HCT116 (cell line): ENCODE data around the gene TMEM169. TPM values are rescaled to one million over a fixed set of nuclear protein-coding genes. Genes with fewer than 3 reads are reported as not detected.

Experiments used
- ATAC-seq: fragments of 200-7000 bp; cut with Tn5 transposase; 2 replicates; pipeline ENCODE4 v1.9.1; 2020; ENCODE audit warnings: mild to moderate bottlenecking, moderate library complexity
- BruUV-seq: library from RNA; stranded (reverse); fragments of 400-500 nt; replicated peaks from 2 replicates; lab custom pipeline; 2021; lab: Mats Ljungman, UMichigan
- CTCF ChIA-PET: fragments of 300-600 bp; sonication (Branson Sonifier 250); formaldehyde crosslinking; loops from one replicate; lab custom pipeline; 2021; ENCODE audit warnings: antibody characterized with exemption; lab: Charles Lee
- POLR2A ChIA-PET: fragments of 300-600, 350-600 bp; sonication (Branson Sonifier 250); formaldehyde crosslinking; loops from one replicate; lab custom pipeline; 2021; ENCODE audit warnings: antibody characterized with exemption; lab: Charles Lee
- RAD21 ChIA-PET, 2 experiments: fragments of 300-600 bp; sonication (Branson Sonifier 250); formaldehyde crosslinking; loops; one replicate each; lab custom pipeline; 2023; ENCODE audit warnings: low total read pairs in 2 of 2; ENCODE audit not compliant: uncharacterized antibody in 2 of 2, unreplicated experiment in 2 of 2, low non-redundant PET in 1 of 2; lab: Charles Lee
- DNase-seq: peaks from one replicate; pipeline ENCODE4 v3.0.0-alpha.2; 2010; ENCODE audit warnings: low read depth, low spot score
- H2AFZ ChIP-seq: fragments of 200-600 bp; shearing (Covaris generic), sonication (generic); 2 replicates; pipeline ENCODE4 v1.6.1; 2017; ENCODE audit warnings: low read depth, mixed run types, mixed read lengths, antibody characterized with exemption, low read length; ENCODE audit not compliant: poor library complexity, severe bottlenecking
- H3K27ac ChIP-seq: 2 replicates; pipeline ENCODE4 v1.5.1; 2012; ENCODE audit warnings: low read depth, low read length
- H3K27me3 ChIP-seq: fragments of 200-600 bp; sonication (generic); 2 replicates; pipeline ENCODE4 v1.6.1; 2016; ENCODE audit warnings: mixed run types, low read length, mixed read lengths; ENCODE audit not compliant: insufficient read depth
- H3K36me3 ChIP-seq, 2 experiments: fragments of 200-500 bp in 1 of 2; fragments of 200-600 bp in 1 of 2; sonication (Bioruptor generic) in 1 of 2; sonication (generic) in 1 of 2; 2 replicates each; pipeline versions ENCODE4 v1.5.1 to v1.6.1; 2014 to 2016; ENCODE audit warnings: low read length in 2 of 2, inconsistent platforms in 1 of 2, mixed read lengths in 1 of 2, mixed run types in 1 of 2; ENCODE audit not compliant: insufficient read depth in 2 of 2, control insufficient read depth in 1 of 2
- H3K4me1 ChIP-seq, 2 experiments: fragments of 200-600 bp in 1 of 2; sonication (generic) in 1 of 2; 2 replicates each; pipeline versions ENCODE4 v1.5.1 to v1.6.1; 2012 to 2017; ENCODE audit warnings: low read length in 2 of 2, inconsistent platforms in 1 of 2, mild to moderate bottlenecking in 1 of 2, mixed read lengths in 1 of 2, mixed run types in 1 of 2, moderate library complexity in 1 of 2; ENCODE audit not compliant: insufficient read depth in 2 of 2, control insufficient read depth in 1 of 2
- H3K4me2 ChIP-seq: fragments of 200-600 bp; sonication (generic); 2 replicates; pipeline ENCODE4 v1.6.1; 2017; ENCODE audit warnings: mixed run types, low read length, mixed read lengths
- H3K4me3 ChIP-seq, 2 experiments: fragments of 200-600 bp in 1 of 2; sonication (generic) in 1 of 2; replicated peaks in 1 of 2; 2 replicates each; pipeline ENCODE4 v1.5.1; 2011 to 2016; ENCODE audit warnings: low read length in 2 of 2, control low read depth in 1 of 2, low read depth in 1 of 2, mild to moderate bottlenecking in 1 of 2, mixed read lengths in 1 of 2, mixed run types in 1 of 2
- H3K79me2 ChIP-seq: fragments of 200-600 bp; sonication (generic); 2 replicates; pipeline ENCODE4 v1.6.1; 2017; ENCODE audit warnings: mild to moderate bottlenecking, mixed run types, low read length, moderate library complexity, mixed read lengths; ENCODE audit not compliant: insufficient read depth
- H3K9ac ChIP-seq: fragments of 200-600 bp; sonication (generic); 2 replicates; pipeline ENCODE4 v1.6.1; 2016; ENCODE audit warnings: low read length, mixed read lengths
- H3K9me2 ChIP-seq: fragments of 200-600 bp; sonication (generic), shearing (Covaris generic); 2 replicates; pipeline ENCODE4 v1.6.1; 2017; ENCODE audit warnings: mixed run types, mild to moderate bottlenecking, moderate library complexity; ENCODE audit not compliant: insufficient read depth
- H3K9me3 ChIP-seq, 2 experiments: fragments of 200-500 bp in 1 of 2; fragments of 200-600 bp in 1 of 2; sonication (Bioruptor generic) in 1 of 2; sonication (generic) in 1 of 2; 2 replicates each; pipeline ENCODE4 v1.6.1; 2014 to 2017; ENCODE audit warnings: low read length in 2 of 2, mixed read lengths in 2 of 2, inconsistent platforms in 1 of 2, low read depth in 1 of 2, mild to moderate bottlenecking in 1 of 2, mixed run types in 1 of 2, moderate library complexity in 1 of 2; ENCODE audit not compliant: control insufficient read depth in 1 of 2, insufficient read depth in 1 of 2
- H4K20me1 ChIP-seq: fragments of 200-600 bp; sonication (generic), shearing (Covaris generic); 2 replicates; pipeline ENCODE4 v1.6.1; 2017; ENCODE audit warnings: mixed run types, mild to moderate bottlenecking, moderate library complexity; ENCODE audit not compliant: insufficient read depth
- CTCF ChIP-seq, 3 experiments: fragments of 200-600 bp in 1 of 3; sonication (generic) in 1 of 3; IDR thresholded peaks in 2 of 3; conservative IDR thresholded peaks in 1 of 3; 2 replicates each; pipeline ENCODE4 v1.5.1; 2012 to 2017; ENCODE audit warnings: low read depth in 2 of 3, low read length in 2 of 3, antibody characterized with exemption in 1 of 3, borderline replicate concordance in 1 of 3, control low read depth in 1 of 3, mild to moderate bottlenecking in 1 of 3, mixed read lengths in 1 of 3, mixed run types in 1 of 3, moderate library complexity in 1 of 3; ENCODE audit not compliant: insufficient read depth in 1 of 3
- EGR1 ChIP-seq: IDR thresholded peaks from 2 replicates; pipeline ENCODE4 v1.6.1; 2012; ENCODE audit warnings: low read depth
- ELF1 ChIP-seq: IDR thresholded peaks from 2 replicates; pipeline ENCODE4 v1.6.1; 2012; ENCODE audit warnings: low read depth, borderline replicate concordance
- EZH2phosphoT487 ChIP-seq: fragments of 200-600 bp; IDR thresholded peaks from 2 replicates; pipeline ENCODE4 v1.6.1; 2018; ENCODE audit warnings: antibody characterized with exemption, borderline replicate concordance
- FOSL1 ChIP-seq: IDR thresholded peaks from 2 replicates; pipeline ENCODE4 v1.6.1; 2012; ENCODE audit warnings: low read depth
- MAX ChIP-seq: IDR thresholded peaks from 2 replicates; pipeline ENCODE4 v1.6.1; 2012
- POLR2A ChIP-seq: IDR thresholded peaks from 2 replicates; pipeline ENCODE4 v1.7.0; 2011; ENCODE audit warnings: borderline replicate concordance; ENCODE audit not compliant: insufficient read depth, insufficient read length; ENCODE audit errors: extremely low read depth
- POLR2AphosphoS5 ChIP-seq: IDR thresholded peaks from 2 replicates; pipeline ENCODE4 v1.6.1; 2011; ENCODE audit warnings: mild to moderate bottlenecking, low read depth, low read length, moderate library complexity
- REST ChIP-seq: IDR thresholded peaks from 2 replicates; pipeline ENCODE4 v1.6.1; 2012; ENCODE audit warnings: low read depth
- SIN3A ChIP-seq: IDR thresholded peaks from 2 replicates; pipeline ENCODE4 v1.6.1; 2012; ENCODE audit warnings: low read depth
- YY1 ChIP-seq: IDR thresholded peaks from 2 replicates; pipeline ENCODE4 v1.6.1; 2011; ENCODE audit warnings: low read length, low read depth, moderate library complexity, mild to moderate bottlenecking; ENCODE audit not compliant: insufficient replicate concordance; ENCODE audit errors: extremely low read depth
- ZBTB33 ChIP-seq: IDR thresholded peaks from 2 replicates; pipeline ENCODE4 v1.6.1; 2011; ENCODE audit warnings: mild to moderate bottlenecking, low read length, moderate library complexity; ENCODE audit not compliant: insufficient replicate concordance; ENCODE audit errors: extremely low read depth
- ZFX ChIP-seq: fragments of 450-650 bp; IDR thresholded peaks from 2 replicates; pipeline ENCODE4 v1.6.1; 2017
- intact Hi-C: fragments of 100-400 bp; cut with micrococcal nuclease; formaldehyde crosslinking; loops from 2 replicates; pipeline ENCODE4 v1.10.0; 2022
- total RNA-seq: library from RNA; stranded (reverse); gene quantifications from one replicate; pipeline ENCODE4 v1.2.1, GENCODE V29; 2021; ENCODE audit not compliant: unreplicated experiment

The TMEM169 gene
- total RNA-seq, 1 experiment from 2014 or later, result 0.42 TPM

- TF ChIP-seq EZH2phosphoT487 (no peak), POLR2AphosphoS5 (no peak), ZFX (no peak), ZBTB33 (no peak), POLR2A (no peak), REST (no peak)
These were observed 36.0 kb downstream of the TMEM169 start (continued) for GRCh38 chr2:216117561-216118340.

GRCh38 chr2:216118474-216118873 lies 36.8 kb downstream of the TMEM169 start:
- Histone ChIP-seq H2AFZ (no peak overlapping the region), H3K79me2 (peaks cover 94% of the 10 kb centered on the region), H3K9me3 (no peaks in the 10 kb centered on the region), H3K4me3 (no peak overlapping the region), H3K27me3 (no peaks in the 10 kb centered on the region), H3K9ac (no peak overlapping the region), H3K9me2 (no peaks in the 10 kb centered on the region), H3K36me3 (peaks cover 67 to 88% of the 10 kb centered on the region in 2 experiments), H4K20me1 (peaks cover 39% of the 10 kb centered on the region; the same call in 1 of the 2 replicates), H3K27ac (no peak overlapping the region), H3K4me1 (peaks cover 3 to 12% of the 10 kb centered on the region in 2 experiments; a peak in 1 of 4 replicates), H3K4me2 (no peak overlapping the region)
- intact Hi-C loops, result no loop called here
- no peak for DNase-seq
- CTCF ChIA-PET, result no interaction called here
- no peak for ATAC-seq
- RAD21 ChIA-PET, result no interaction called here
- no TSS peak for BruUV-seq
- POLR2A ChIA-PET, result no interaction called here
- TF ChIP-seq FOSL1 (no peak), EGR1 (no peak), YY1 (no peak), ZBTB33 (no peak), SIN3A (no peak), POLR2AphosphoS5 (no peak), MAX (no peak), CTCF (IDR thresholded peaks at IDR 0.05 in 2 of 3, conservative IDR thresholded peaks at IDR 0.05 in 1 of 3; ENCODE audit: borderline replicate concordance in 1 of 3, insufficient read depth in 1 of 3, low read depth in 2 of 3, low read length in 2 of 3) (no peak), ELF1 (no peak)
